Activated T-cell treated with anti-CD3 and anti-CD28 coated beads for 24 hours (primary cell): ENCODE data around the gene MYADML2.
"Not testable (repeated sequence)": the region's sequence is repeated elsewhere in the genome, so short reads cannot be mapped to it uniquely, and the experiment has no call there.

ENCODE experiments used
- DNase-seq: peaks from one replicate; pipeline ENCODE4 v3.0.0-alpha.2; 2020; ENCODE audit warnings: low read depth

The MYADML2 gene

GRCh38 chr17:81958633-81959342, 11.8 kb upstream of the MYADML2 start:
- no peak for DNase-seq

DNA sequence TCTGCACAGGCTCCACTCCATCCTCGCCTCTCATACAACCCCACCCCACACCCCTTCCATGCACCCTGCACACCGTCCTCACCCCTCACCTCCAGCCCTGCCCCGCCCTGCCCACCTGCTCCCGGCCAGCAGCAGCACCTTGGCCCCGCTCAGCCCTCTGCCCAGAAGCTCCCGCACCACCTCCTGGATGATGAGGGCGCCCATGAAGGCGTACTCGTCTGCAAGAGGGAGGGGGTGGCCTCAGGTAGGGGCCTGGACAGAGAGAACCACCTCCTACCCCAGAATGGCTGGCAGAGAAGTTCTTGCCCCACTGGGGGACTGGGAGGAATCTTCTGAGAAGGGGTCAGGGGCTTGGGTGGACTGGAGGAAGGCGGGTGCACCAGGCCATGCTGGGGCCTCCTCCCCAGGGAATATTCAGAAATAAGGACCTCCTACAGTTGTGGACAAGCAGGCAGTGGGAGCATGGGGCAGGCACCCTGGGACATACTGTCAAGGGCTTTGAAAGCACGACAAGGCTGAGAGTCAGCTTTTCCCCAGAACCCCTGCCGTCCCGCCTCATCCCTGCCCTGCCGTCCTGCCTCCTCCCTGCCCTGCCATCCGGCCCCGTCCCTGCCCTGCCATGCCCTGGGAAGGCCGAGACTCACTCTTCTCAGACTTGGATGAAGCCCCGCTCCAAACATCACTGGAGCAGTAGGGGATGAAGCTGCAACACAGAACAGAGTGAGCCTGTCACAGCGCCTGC, 10.8 kb upstream of the MYADML2 start:
- DNase-seq, result no peak

DNA sequence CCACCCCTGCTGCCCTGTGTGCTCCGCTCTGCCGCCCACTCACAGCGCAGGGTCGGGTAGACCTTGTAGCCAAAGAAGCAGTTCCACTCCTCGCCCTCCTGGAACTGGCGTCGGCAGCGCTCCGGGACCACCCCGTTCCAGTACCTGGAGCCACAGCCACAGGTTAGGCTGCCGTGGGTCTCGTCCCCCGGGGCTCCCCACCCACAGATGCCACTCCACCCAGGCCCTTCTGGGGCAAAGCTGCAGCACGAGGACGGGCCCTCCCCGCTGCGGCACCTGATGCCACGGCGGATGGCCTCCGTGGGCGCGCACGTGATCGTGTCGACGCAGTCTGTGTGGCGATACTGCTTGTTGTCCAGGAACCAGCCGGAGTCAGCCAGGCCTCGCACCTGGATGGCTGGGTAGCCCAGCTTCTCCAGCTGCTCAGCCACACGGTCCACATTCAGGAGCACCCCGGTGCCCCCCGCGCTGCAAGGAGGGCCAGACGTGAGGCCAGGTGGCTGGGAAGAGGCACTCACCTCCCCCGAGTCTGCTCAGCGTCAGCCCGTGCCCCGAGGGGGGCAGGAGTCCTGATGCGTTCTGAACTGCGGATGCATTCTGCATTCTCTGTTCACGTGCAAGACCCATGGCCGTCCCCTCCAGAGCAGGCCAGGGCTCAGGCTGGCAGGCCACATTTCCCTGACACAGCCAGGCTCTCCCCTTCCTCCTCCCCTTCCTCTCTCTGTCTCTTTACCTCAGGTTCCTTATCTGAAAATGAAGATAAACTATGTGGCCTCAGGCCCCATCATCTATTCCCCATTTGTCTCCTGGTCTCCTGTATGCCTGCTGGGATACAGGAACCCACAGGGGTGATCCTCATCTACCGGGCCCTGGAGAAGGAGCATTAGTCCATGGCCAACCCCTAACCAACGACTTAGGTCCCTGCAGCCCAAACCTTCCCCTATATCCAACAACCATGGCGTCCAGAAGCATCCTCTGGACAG, 9.9 kb upstream of the MYADML2 start:
- no peak for DNase-seq

DNA sequence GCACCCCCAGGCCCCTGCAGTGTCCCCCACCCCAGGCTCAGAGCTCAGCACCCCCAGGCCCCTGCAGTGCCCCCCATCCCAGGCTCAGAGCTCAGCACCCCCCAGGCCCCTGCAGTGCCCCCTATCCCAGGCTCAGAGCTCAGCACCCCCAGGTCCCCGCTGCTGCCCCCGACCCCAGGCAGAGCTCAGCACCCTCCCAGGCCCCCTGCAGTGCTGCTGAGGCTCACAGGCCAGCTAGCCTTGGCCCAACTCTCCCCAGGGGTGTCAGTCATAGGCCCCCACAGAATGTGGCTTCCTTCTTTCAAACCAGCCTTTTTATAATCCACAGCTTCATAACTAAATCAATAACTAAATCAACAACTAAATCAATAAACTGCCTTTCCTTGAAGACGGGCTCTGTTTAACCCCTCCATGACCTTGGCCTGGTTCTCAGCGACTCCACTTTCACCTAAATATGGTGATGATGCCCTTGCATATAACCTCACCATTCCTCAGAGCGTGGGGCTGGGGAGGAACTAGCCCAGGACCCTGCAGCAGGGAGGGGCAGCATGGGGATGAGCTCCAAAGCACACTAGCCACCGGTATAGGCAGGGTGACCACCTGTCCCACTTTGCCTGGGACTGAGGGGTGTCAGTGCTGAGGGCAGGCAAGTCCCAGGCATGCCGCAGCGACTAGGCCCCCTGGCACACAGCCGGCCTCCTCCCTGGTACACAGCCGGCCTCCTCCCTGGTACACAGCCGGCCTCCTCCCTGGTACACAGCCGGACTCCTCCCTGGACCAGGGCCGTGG, 8.9 kb upstream of the MYADML2 start:
- no peak for DNase-seq

DNA sequence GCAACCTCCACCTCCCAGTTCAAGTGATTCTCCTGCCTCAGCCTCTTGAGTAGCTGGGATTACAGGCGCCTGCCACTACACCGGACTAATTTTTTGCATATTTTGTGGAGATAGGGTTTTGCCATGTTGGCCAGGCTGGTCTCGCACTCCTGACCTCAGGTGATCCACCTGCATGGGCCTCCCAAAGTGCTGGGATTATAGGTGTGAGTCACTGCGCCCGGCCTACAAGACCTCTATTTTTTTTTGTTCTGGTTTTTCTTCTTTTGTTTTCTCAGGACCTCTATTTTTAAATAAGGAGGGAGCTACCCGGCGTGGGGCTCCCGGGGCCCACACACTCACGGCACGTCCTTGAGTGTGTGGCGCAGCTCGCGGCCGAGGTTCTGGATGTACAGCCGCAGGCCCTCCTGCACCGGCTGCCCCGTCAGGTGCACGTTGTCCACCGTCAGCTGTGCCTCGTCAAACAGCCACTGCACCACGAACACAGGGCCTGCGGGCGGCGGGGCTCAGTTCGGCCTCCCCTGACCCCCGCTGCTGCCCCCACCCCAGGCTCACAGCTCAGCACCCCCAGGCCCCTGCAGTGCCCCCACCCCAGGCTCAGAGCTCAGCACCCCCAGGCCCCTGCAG, 8.1 kb upstream of the MYADML2 start:
- no peak for DNase-seq

GRCh38 chr17:81954131-81955057, 7.4 kb upstream of the MYADML2 start:
- no peak for DNase-seq

DNA sequence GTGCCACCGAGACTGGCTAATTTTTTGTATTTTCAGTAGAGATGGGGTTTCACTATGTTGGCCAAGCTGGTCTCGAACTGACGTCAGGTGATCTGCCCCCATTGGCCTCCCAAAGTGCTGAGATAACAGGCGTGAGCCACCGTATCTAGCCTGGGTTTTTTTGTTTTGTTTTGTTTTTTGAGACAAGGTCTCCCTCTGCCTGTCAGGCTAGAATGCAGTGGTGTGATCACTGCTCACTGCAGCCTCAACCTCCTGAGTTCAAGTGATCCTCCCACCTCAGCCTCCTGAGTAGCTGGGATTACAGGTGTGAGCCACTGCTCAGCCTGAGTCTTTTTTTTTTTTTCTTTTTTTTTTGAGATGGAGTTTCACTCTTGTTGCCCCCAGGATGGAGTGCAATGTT, 6.4 kb upstream of the MYADML2 start:
- not testable (repeated sequence) for DNase-seq

DNA sequence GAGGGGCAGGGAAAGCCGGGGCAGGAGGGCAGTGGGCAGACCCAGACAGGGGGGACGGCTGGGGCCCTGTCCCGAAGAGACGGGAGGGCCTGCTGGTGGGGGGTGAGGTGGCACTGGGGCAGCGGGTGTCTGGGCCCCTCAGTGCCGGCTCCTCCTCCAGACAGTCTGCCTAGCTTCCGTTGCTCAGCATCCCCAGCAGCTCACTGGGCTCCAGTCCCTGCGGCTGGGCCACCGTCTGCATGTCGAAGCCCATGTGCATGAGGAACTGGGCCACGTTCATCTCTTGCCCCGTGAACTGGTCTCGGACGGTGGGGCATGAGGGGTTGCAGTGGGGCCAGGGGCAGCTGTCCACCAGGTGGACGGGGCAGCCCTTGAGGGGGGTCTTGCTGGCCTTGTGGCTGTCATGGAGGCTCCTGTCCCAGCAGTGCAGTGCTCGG, 5.8 kb upstream of the MYADML2 start:
- DNase-seq, result no peak

DNA sequence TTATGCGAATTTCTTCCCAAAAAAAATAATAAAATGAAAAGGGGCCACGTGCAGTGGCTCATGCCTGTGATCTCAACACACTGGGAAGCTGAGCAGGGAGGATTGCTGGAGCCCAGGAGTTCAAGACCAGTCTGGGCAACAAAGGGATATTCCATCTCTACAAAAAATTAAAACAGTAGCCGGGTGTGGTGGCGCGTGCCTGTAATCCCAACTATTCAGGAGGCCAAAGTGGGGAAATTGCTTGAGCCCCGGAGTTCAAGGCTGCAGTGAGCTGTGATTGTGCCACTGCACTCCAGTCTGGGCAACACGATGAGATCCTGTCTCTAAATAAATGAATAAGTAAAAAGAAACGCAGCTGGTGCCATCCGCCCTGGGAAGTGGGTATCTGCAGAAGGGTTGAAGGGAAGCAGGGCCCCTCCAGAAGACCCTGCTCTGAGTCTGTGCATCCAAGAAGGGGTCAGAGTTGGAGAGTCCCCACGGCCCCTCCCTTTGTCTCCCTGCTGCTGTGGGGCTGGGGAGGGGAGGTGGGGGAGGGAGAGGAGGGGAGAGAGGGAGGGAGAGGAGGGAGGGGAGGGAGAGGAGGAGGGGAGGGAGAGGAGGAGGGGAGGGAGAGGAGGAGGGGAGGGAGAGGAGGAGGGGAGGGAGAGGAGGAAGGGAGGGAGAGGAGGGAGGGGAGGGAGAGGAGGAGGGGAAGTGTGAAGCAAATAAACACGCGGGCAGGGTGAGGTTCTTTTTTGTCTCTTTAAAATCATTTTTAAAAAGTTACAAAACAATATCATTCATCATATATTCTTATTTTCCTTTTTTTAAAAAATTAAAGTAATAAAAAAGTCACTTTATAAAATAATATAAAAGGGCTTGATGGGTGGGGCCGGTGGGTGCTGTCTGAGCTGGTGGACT, 5.0 kb upstream of the MYADML2 start:
- DNase-seq, result no peak

DNA sequence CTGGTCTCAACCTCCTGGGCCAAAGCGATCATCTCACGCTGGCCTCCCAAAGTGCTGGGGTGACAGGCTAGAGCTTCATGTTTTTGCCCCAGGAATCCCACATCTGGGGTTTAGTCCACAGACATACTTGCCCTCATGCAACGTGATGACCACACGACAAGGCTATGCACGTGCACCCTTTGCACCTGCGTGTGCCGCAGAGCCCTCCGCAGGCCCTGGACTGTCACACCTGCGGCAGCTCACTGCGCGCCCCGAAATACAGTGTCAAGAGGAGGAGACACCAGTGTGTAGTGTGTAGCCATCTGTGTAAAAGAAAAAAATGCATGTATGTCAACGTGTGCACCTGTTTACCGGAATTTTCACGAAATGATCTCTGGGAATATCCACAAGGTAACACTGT, 3.5 kb upstream of the MYADML2 start:
- DNase-seq, result no peak

DNA sequence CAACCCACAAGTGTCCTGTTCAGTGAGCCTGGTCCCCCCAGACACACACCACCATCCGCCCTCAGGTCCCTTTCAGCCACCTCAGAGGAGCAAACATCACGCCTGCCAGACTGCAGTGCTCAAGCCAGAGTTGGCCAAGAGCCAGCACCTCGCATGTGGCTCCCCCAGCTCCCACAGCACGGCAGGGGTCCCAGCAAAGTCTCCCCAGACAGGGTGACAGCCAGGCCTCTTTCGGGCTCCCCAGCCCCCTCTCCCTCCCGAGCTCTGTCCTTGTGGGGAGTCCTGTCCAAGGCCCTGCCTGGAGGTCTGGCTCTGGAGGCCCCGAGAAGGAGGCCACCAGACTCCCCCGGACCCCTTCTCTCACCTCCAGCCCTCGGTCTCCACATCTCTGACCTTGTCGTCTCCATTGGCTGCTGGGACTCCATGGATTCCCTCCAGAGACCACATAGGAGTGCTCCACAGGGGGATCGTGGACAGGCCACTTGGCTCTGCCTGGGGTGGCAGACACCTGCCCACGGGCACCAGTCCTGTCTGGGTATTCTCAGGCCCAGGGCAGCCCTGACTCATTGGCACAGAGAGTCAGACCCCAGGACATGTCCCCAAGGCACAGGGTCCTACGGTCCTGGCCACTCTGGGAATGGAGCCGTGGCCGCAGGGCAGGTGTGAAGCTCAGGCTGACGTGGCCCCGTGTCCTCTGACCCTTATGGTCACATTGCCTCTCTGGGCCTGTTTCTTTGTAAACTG, 1.8 kb upstream of the MYADML2 start:
- no peak for DNase-seq

DNA sequence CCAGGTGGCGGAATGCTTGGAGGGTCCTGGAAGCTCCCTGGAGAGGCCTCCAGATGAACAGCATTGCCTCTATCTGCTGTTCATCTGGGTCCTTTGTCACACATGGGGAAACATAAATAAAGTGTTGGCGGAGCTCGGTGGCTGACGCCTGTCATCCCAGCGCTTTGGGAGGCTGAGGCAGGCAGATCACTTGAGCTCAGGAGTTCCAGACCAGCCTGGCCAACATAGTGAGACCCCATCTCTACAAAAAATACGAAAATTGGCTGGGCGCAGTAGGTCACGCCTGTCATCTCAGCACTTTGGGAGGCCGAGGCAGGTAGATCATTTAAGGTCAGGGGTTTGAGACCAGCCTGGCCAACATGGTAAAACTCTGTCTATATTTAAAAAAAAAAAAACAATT, 2.2 kb downstream of the MYADML2 start:
- no peak for DNase-seq

GRCh38 chr17:81942167-81942553, 4.9 kb downstream of the MYADML2 start:
- DNase-seq, result no peak

GRCh38 chr17:81941484-81942166, 5.4 kb downstream of the MYADML2 start:
- DNase-seq, result no peak

DNA sequence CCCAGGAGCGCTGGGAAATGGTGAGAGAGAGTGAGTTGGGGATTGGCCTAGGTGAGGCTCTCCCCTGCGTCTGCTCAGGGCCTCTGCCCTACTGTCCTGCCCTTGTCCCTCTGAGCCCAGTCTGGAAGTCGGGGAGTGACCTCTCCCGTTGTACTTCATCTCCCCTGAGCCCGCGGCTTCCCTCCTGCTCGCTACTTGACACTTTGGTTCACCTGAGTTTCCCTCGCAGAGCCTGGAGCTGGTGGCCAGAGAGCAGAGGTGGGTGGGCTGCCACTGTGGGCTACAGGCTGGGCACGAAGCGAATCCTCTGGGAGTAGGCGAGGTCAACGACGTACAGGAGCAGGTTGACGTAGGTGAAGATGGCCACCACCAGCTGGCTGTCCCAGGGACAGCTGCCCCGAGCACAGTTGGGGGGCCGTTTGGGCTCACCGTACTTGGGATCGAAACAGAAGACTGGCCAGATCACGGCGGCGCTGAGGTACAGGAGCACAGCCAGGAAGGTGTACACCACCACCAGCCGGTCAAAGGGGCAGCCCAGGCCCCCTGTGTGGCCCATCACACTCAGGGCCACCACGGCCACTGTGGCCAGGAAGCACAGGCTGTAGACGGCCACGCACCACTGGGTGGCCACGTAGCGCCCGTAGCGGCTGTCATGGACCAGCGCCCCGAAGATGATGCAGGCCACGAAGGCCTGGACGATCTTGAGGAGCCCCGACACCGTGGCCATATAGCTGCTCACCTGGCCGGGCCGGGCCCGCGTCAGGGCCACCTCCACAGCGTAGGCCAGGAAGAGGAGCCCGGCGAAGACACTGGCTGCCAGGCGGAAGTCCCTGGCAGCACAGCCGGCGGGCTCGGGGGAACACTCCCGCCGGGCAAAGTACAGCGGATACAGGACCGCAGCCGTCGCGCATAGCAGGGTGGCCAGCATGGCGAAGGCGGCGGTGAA, 6.2 kb downstream of the MYADML2 start:
- no peak for DNase-seq

- DNase-seq, result no peak
These were observed 7.1 kb downstream of the MYADML2 start for GRCh38 chr17:81939881-81940385.
